ENCODE measurements around the gene TMEM185A.
"Not testable (repeated sequence)": the region's sequence is repeated elsewhere in the genome, so short reads cannot be mapped to it uniquely, and the experiment has no call there.

The TMEM185A gene

DNA sequence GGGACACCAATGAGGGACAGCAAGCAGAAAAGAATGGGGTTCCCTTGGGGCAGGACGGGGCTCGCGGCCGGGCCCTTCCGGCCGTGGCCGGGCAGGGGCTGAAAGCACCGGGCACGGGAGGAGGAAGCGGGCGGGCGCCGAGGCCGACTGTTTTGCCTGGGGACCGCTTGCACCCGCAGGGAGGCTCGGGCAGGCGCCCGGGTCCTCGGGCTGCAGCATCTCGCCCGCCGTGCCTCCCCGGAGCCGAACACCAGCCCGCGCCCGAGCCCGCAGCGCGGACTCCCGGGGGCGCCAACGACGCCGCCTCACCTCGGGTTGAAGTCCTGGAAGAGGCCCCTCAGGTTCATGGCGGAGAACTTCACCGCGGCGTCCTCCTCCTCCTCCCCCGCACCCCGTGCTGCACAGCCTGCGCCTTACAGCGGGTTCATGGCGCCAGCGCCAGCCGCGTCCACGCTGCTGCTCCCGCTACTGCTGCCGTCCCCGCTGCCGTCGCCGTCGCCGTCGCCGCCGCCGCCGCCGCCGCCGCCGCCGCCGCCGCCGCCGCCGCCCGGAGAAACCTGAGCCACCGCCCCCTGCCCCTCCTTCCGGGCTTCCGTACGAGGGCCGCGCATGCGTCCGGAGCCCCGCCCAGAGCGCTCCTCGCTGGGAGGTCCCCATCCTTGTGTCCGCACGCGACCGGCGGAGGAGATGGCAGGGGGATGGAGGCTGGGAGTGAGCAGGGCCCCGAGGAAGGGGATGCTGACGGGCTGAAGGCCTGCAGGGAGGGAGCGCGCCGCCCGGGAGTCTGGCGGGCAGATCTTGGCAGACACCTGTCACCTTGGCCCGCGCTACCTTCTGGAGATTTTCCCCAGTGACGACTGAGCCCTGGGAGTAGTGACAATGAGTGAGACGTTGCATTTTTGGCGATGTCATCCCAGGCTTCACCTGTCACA is at the start of gene TMEM185A:
TSS of gene TMEM185A (minus strand) at position 559 of the 932 bp plus-strand sequence. CDS start at position 347, 212 bp downstream.
- DNase-seq = no peak

DNA sequence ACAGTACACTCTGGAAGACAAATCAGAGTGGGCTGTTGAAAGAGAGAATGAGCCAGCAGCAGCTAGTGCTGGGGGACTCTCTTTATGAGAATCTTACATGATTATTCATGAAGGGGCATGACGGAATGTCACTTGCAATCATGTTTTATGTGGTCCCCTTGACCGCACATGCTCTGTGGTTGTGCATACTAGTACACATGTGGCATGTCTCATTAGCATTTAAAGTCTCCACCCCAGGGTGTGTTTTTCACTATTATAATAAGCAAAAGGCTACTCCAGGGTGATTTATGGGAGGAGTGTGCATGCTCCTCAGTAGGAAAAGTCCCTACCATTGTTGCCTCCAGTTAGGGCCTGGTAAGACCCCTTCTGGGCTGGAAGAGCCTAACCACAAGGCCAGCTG is 49.6 kb upstream of the TMEM185A start:
- no peak for DNase-seq

DNA sequence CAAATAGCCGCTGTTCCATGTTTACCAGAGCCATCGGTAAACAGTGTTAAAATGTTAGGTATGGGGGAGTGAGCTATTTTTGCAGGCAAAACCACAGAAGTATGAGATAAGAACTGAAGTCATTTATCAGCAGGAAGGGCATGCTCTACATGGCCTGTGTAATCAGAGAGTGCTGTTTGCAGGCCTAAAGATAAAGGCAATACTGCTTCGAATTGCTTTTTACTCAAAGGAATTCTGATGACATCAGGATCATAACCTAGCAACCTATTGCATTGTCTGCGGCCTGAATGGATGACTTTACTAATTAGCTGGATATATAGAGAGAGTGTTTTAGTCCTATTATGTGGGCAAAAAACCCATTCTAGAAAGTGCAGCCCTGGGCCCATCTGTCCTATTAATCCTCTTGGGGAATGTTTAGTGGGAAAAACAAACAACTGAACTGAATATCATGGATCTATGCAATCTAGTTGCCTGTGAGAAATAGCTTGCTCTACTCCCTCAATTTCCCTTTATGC is 47.6 kb upstream of the TMEM185A start:
- not testable (repeated sequence) for DNase-seq

DNA sequence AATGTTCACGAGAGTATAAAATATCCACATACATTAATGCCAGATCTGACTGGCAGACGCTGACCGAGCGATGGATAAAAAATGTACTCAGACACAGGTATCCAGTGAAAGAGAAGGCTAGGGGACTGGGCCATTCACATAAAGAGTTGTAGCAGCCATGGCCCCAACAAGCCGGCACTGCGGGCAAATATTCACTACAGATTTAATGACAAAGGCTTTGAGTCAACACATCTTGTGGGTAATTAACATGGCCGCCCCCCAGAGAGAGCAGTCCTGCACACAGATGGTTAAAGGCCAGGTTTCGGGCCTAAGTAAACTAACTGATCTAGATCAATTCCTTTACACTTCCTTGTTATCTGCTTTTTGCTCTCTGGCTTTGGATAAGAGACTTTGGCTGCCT is 44.0 kb upstream of the TMEM185A start:
- not testable (repeated sequence) for DNase-seq

DNA sequence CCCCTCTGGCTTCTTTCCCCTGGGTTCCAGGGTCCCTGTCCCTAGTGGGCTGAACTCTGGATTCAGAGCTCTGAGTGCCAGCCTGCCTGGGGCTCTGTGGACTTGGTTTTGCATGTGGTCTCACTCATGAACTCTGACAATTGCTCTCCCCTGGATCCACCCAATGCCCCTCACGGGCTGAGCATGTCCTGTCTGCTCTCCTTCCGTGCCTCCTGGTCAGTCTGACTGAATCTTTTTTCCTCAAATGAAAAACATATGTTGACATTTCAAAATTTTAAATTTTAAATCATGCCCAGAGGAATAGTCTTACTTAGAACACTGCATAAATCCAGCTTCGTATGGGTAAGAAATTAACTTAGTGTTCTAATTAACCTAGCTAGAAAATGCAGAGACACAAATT is 43.5 kb upstream of the TMEM185A start:
- DNase-seq = not testable (repeated sequence)

DNA sequence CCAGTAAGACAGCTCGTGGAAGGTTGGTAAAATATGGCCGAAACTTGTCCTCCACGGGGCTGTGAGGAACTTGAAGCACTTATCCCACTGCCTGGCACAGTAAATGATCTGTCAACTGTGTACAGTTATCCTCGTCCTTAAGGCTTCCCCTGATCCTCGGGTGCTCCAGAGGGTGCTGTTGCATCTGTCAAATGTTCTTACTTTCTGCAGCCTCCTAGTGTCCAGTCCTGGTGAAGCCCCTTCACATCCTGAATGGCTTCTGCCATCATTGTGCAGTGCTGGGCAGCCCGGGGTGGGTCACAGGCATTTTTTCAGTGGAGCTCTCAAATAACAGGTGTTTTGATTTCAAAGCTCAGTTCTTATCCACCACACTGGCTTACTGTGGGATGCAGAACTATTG is 29.0 kb upstream of the TMEM185A start:
- DNase-seq = not testable (repeated sequence)

DNA sequence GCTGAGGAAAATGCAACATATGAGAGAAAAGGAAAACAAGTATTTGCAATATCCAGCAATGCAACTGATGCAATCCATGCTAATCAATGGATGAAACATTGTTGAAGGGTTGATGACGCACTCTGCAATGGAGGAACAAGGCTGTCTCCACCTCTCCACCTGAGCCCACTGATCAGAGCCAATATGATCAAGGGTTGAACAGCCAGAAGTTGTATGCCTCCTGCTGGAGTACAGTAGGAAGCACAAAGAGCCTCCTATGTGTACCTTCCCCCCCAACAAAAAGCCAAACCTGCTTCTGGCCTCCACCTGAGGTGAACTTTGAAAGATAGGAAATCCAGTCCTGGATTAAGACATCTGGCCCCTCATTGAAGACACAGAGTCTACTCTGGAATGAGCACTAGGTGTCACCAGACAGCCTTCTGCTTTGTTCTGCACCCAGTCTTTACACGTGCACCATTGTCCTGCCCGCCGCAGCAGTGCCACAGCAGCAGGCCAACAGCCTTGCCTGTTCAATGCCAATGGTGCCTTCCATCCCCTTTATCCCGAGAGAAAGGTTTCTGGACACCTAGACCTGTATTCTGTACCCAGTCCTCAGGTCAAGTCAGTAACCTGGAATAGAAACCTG is 24.8 kb upstream of the TMEM185A start:
- not testable (repeated sequence) for DNase-seq

DNA sequence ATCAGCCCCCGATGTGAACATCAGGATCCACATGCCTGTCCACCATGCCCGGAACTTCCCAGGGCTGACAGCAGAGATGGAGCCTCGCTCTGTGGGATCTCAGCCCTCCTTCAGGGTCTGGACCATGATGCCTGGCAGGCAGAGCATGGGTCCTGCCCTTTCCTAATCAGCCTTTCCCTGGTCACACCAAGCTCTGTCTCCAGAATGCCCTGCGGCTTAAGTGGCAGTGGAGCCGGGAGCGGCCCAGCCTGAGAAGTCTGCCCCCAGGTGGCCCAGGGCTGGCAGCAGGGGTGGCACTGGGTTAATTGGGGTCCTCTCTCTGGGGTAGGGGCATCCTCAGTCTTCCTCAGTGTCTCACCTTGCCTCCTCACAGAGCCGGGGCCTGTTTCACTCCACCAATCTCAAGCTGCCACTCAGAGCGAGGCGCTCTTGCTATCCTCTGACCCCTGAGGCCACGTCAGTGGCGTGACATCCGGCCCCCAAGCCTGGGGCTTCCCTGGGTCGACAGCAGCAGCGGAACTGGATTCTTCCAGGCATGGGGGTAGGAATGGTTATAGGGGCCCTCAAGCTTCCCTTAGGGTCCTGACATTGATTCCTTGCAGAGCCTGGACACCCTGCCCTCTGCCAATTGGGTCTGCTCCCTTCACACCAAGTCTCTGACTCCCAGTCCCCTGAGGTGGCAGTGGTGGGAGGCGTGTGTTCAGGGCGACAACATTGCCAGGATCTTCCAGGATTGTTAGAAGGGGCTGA is 20.8 kb upstream of the TMEM185A start:
- DNase-seq = no peak

DNA sequence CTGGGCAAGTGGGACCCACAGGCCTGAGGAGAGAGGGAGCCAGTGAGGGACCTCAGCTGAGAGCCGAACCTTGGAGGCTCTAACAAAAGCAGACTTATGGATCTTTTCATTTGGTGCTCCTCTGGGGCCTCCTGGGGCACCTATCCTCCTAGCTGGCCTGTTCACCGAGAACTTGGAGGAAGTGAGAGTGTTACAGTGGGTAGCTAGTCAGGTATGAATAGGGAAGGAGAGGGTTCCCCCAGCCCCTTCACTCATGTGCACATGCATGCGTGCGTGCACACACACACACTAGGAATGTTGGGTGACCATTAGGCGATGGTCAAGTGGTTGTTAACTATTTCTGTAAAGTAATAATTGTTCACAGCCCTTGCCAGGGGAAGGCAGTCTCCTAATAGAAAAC is 18.6 kb upstream of the TMEM185A start:
- no peak for DNase-seq

DNA sequence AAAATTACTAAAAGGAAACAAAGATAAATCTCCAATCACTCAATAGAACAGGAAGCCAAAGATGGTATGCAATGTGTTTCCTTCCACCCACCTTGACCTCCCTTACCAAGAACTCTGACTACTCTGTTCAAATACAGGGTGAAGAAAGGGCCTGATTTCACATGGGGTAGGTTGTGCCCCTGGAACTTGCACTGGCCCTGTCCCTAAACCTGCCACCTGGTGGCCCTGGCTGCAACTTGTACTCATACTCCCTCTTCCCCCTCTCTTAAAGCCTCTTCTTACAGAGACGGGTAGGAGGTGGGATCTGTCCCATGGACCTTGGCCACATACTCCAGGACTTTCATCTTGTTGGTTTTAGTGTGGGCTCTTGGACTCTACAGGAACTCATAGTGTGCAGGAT is 17.3 kb upstream of the TMEM185A start:
- DNase-seq = no peak

DNA sequence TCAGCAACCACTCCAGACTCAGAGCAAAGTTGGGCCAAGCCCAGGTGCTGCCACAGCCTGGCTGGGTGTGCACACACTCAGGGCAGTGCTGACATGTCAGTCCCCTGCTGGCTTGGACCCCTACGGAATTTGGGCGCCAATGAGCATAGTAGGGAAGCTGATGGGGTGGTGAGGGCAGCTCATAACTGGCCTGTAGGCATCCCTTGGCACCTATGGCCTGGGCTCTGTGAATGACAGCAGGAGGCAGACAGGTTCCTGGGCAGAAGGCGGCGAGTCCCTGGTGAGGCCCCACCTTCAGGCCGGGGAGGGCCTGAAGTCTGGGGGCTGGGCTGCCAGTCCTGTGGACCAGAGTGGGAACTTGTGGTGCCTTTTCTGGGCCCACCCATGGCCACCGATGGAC is 15.9 kb upstream of the TMEM185A start:
- DNase-seq = no peak

DNA sequence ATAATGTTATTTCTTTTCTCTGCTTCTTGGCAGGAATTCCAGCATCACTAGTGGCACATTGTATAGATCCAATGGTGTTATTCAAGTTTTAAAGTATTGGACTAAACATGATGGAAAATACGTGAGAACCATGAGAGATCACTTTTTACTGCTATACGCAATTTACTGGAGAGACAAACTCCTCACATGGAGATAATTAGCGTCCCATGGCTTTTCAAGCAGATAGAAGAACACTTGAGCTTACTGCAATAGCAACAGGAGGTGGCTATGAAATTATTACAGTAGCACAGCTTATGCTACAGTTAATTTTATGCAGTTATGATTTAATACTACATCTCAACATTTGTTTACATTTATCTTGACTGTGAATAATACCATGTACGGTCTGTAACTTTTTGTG is 11.9 kb upstream of the TMEM185A start:
- no peak for DNase-seq

DNA sequence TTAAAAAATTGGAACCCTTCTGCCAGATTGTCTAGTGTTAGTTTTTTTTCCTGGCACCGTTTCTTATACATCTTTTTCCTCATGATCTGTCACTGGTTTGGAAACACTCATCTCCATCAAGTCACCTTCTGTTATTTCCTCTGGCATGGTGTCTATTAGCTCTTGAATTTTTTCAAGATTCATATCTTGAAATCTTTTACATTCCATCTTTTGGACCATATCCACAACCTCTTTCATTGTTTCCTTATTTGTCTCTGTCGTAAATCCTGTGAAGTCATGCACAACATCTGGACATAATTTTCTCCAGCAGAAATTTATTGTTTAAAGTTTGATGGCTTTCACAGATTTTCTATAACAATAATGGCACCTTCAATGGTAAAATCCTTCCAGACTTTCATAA is 10.2 kb upstream of the TMEM185A start:
- DNase-seq = no peak

DNA sequence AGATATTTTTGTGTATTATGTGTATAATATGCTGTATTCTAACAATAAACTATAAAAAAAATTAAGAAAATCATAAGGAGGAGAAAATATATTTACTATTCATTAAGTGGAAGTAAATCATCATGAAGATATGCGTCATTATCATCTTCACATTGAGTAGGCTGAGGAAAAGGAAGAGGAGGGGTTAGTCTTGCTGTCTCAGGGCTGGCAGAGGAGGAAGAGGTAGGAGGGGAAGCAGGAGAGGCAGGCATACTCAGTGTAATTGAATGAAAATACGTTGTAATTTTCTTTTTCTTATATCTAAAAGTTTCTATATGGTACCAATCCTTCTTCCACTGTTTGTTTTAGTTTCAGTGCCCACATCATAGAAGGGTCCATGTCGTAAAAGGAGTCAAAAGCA is 9.8 kb upstream of the TMEM185A start:
- no peak for DNase-seq

DNA sequence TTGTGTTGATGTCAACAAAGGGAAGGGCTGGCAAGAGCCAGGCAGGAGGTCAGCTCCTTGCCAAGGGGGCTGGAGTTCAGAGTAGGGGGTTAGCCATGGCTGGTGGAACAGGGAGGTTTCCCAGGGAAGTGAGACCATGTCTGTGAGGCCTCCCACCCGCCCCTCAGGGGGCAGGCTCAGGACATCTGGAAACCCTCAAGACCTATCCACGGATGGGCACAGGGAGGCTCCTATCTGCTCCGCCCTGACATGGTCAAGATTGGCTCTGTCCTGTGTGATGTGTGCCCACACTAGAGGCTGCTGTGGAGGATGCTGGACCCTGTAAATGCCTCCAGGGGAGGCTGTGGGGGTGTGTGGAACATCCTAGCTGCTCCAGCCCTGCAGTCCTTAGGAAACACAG is 8.0 kb upstream of the TMEM185A start:
- no peak for DNase-seq

DNA sequence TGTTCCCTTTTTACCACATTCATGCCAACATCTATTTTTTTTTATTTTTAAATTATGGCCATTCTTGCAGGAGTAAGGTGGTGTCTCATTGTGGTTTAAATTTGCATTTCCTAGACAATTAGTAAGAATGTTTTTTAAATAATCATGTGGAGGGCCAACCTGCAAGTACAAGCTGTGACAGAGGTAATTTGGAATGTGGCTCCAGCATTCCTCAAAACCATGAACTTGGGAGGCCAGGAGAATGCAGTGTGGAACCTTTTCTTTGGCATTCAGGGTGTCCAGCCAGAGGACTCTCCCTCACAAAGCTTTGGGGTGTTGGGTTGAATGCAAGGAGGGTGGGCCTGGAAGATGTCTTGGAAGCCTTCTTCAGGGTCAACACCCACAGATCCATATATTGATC is 7.3 kb upstream of the TMEM185A start:
- DNase-seq = no peak

DNA sequence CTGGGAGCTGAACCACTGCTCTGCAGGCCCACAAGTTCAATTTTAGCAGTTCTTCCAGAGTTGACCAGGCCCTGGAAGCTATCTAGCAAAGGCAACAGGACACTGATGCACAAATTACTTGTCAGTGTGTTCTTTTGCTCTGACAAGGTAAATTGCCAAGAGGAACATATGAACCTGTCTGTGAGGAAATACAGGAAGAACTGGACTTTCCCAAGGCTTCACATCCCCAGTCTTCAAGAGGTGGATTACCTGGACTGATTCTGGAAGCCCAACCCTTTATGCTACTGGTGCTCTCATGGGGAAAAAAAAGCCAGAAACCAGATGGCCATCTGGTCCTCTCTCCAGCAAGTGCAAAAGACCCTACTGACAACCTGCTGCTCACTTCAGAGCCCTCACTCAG is 1.9 kb upstream of the TMEM185A start:
- DNase-seq = no peak

DNA sequence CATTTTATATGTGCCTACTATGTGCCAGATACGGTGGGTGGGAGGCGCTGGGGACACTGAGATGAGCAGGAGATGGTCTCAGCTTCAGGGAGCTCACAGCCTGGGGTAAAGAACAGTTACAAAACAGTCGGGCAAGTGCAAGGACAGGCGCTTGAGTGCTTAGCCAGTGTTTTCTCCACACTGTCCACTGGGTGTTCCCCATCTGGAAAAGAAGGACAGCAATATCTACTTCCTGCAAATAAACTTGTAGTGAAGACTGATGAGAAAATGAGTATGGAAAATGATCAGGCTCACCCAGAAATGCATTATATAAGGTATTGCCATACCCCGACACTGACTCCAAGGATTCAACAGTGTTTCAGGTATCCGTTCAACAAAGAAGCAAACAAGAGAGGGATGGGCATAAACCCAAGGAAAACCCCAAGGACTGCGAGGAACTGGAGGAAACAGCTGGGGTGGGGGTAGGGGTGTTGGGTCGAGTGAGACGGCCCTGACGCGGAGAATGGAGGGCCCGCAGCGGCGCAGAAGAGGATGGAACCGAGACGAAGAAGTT is 835 bp downstream of the TMEM185A start:
- DNase-seq = no peak

DNA sequence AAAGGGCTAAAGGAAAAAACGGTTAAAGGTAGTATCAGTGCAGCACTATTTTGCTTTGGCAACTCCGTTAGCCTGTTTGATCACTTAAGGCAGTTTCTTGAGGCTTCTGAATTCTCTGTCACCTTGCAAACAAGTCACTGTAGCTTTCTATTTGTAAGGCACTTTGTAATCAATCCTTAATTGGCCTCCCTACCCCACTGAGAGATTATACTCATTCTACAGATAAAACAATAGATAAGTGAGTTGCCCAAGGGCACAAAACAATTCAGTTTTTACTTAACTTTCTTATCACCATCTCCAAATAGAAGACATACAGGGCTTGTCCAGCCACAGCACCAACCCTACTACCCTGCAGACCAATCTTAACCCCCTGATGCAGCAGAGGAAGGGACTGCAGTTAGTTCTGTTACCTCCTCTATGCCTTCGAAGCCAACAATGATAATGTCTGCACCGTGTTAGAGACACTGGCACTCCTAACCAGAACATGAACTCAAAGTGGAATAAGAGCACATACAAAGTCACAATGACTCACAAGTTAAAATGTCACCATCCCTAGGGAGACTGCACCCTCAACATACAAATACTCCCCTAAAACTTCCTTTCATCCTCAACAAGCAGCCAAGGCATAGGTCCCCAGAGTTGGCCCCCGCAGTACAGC is 1.7 kb downstream of the TMEM185A start:
- no peak for DNase-seq

DNA sequence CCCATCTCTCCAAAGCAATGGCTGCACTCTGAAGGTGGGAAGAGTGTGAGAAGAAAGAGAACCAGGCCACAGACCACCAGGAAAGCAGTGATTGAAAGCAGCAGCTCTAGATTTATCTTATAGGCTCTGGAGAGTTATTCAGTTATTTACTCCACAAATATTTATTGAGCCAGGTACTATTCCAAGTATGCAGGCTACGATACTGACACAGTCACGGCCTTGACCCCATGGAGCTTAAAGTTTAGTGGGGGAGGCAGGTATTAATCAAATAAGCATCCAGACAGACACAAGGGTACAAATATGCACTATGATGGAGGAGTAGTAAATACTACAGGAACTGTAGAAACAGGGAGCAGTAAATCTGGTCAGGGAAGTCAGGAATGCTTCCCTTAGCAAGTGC is 2.8 kb downstream of the TMEM185A start:
- no peak for DNase-seq

DNA sequence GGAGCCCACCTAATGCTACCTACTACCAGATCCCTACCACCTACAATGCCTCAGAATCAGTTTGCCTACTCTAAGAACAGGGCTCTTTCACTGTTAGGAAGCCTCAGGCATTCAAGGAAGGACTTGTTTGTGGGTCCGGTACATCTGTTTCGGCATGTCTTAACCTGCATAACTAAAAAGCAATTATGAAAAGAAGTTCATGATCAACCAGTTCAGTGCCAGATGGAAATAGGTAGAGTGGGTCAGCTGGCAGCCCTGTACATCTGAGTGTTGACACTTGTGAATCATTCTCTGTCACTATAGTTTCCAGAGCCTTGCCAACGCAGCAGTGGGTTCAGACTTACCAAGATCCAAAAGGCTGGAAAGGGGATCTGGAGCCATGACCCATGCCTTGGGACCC is 3.3 kb downstream of the TMEM185A start:
- no peak for DNase-seq

DNA sequence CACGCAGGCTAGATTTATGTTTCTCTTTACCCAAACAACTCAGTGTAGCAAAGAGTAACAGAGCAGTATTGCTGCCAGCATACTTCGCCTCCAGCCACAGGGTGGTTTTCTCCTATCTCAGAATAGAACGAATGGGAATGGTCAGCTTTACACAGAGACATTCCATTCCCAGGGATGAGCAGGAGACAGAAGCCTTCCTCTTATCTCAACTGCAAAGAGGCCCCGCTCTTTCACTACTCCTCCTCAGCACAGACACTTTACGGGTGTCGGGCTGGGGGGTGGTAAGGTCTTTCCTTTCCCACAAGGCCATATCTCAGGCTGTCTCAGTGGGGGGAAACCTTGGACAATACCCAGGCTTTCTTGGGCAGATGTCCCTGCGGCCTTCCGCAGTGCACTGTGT is 4.8 kb downstream of the TMEM185A start:
- DNase-seq = not testable (repeated sequence)

DNA sequence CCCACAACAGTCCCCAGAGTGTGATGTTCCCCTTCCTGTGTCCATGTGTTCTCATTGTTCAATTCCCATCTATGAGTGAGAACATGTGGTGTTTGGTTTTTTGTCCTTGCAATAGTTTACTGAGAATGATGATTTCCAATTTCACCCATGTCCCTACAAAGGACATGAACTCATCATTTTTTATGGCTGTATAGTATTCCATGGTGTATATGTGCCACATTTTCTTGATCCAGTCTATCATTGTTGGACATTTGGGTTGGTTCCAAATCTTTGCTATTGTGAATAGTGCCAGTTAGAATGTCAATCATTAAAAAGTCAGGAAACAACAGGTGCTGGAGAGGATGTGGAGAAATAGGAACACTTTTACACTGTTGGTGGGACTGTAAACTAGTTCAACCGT is 11.9 kb downstream of the TMEM185A start:
- not testable (repeated sequence) for DNase-seq

Data from NCI-H446 treated with DMSO at 0.1 percent for 48 hours (cell line).